GM18517 (cell line): Measurements from ENCODE around the gene VKORC1L1.
"Not testable (repeated sequence)": the region's sequence is repeated elsewhere in the genome, so short reads cannot be mapped to it uniquely, and the experiment has no call there.

Experiments
- ATAC-seq: cut with Tn5 transposase; IDR thresholded peaks from one replicate; pipeline ENCODE4 v1.9.1; 2021; ENCODE audit warnings: mild to moderate bottlenecking, moderate library complexity; ENCODE audit not compliant: unreplicated experiment

The VKORC1L1 gene

DNA sequence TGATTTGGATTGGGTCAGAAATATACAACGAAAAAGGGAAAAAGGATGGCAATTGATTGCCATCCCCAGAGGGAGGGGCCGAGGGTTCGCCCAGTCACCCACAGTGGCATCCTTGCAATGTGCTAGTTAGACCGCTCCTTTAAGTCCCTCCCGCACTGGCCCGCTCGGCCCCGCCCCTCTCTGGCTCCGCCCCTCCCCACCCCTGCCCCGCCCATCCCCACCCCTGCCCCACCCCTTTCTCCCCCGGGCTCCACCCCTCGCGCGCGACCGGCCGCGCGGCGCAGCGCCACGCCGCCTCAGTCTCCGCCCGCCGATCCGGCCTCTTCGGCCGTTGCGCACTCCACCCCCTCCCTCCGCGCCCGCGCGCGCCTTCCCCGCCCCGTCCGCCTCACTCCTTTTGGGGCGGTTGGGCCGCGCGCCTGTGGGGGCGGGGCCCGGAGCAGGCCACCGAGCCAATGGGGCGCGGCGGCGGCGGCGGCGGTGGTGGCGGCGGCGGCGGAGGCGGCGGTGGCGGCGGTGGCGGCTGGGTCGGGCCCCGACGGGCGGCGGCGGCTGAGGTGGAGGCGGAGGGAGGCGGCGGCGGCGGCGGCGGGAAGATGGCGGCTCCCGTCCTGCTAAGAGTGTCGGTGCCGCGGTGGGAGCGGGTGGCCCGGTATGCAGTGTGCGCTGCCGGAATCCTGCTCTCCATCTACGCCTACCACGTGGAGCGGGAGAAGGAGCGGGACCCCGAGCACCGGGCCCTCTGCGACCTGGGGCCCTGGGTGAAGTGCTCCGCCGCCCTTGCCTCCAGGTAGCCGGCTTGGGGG lies at the start of gene VKORC1L1:
Gene VKORC1L1, plus strand, starts transcription at position 299 of the 806 bp plus-strand sequence. Its CDS starts 298 bp downstream, at position 597.
- ATAC-seq: peak; percentile 66

DNA sequence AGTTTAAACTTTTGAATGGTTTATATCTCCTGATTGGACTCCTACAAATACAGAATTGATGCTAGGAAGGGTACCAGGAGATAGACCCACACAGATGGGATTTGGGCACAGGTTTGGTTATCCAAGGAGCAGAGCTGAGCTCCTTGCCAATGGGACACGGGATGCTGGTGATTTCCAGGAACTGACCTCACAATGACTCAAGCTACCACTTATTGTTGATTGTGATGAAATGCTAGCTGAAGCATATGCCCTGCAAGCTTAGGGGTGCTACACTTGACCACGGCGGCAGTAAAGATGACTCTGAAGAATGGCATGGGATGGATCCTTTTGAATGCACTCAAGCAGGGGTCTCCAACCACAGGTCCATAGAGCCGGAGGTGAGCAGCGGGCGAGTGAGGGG lies 45.5 kb upstream of the VKORC1L1 start:
- no peak for ATAC-seq

DNA sequence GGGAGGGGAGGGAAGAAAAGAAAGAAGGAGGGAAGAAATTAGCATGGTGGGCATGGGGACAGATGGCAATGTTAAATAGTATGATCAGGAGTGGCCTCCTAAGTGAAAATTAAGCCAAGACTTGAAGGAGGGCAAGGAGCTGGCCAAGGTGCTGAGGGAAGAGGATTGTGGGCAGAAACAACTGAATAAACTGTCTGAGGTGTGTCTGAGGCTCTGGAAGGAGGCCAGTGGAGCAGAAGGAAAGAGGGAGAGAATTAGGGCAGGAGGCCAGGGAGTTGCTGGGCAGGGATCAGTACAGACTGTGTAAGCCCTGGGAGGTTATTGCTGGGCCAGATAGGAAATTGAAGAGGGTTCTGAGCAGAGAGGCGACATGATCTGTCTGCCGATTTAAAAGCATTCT lies 40.6 kb upstream of the VKORC1L1 start:
- no peak for ATAC-seq

DNA sequence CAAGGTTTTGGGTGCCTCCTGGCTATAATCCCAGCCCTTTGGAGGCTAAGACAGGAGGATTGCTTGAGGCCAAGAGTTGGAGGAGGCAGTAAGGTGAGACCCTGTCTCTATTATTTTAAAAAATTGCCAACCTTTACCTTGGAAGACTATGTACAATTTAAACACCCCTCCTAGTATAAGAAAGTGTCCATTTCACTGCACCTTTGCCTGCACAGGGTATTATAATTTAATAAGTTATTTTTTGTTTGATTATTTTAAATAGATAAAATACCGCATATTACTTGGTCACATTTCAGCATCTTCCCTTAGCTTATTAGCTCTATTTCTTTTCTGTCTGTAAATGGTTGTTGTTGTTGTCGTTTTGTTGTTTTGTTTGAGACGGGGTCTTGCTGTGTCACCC lies 36.2 kb upstream of the VKORC1L1 start:
- ATAC-seq: not testable (repeated sequence)

DNA sequence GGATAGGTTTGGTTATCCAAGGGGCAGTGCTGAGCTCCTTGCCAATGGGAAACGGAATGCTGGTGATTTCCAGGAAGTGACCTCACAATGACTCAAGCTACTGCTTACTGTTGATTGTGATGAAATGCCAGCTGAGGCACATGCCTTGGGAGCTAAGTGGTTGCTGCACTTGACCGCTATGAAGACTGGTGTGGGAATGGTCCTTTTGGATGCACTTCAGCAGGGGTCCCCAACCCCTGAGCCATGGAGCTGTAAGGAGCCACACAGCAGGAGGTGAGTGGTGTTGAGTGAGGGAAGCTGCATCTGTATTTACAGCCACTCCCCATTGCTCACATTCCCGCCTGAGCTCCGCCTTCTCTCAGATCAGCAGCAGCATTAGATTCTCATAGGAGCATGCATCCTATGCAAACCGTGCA lies 35.3 kb upstream of the VKORC1L1 start:
- not testable (repeated sequence) for ATAC-seq

DNA sequence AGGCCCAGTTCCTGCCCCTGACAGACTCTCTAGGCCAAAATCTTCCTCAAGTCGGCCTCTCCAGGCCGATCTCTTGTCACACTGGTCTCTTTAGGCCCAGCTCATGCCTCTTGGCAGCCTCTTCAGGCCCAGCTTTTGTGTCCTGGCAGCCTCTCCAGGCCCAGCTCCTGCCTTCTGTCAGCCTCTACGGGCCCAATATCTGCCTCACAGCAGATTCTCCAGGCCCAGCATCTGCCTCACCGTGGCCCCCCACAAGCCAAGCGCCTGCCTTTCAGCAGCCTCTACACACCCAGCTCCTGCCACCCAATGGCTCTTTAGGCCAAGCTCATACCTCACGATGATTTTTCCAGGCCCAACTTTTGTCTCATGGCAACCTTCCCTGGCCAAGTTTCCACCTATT lies 33.0 kb upstream of the VKORC1L1 start:
- ATAC-seq: no peak

DNA sequence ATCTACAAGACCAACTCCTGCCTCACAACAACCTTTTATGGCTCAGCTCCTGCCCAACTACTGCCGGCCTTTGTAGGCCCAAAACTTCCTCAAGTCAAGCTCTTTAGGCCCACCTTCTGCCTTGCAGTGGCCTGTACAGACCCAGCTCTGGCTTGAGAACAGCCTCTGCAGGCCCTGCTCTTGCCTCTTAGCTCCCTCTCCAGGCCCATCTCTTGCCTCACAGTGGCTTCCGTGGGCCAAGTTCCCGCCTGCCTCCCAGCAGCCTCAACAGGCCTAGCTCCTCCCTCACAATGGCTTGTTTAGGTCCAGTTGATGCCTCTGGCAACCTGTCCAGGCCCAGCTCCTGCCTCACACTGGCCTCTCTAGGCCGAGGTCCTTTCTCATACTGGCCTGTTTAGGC lies 32.4 kb upstream of the VKORC1L1 start:
- no peak for ATAC-seq

DNA sequence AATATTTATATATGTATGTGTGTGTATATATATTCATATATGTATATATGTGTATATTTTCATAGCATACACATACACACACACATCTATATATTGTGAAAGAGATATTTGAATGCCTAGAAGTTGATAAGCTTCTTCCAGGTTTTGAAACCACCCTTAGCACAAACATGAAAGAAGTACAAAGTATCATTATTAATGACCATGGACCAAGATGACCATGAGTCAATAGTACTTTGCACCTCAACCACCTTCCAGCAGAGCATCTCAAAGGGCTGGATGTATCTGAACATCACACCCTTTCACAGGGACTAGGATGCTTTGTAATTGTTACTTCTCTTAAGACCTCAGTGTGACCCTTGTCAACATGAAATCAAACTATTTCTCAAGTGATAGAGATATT lies 29.3 kb upstream of the VKORC1L1 start:
- ATAC-seq: not testable (repeated sequence)

DNA sequence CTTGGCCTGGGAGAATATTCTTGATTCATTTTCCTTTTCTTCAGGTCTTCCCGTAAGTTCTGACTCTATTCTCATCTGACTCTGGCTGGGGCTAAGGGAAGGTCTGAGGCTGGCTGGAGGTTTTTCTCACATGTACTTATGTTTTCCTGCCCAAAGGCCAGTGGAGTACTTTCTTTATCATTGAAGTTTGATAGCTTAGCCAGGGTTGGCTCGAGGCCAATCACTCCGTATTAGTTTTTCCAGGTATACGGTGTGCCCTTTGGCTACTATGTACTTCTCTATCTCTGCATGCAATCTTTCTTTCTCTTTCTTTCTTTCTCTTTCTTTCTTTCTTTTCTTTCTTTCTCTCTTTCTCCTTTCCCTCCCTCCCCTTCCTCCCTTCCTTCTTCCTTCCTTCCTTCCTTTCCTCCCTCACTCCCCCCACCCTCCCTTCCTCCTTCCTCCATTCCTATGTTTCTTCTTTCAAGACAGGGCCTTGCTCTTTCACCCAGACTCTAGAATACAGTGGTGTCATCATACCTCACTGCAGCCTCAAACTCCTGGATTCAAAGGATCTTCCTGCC lies 26.8 kb upstream of the VKORC1L1 start:
- ATAC-seq: no peak

DNA sequence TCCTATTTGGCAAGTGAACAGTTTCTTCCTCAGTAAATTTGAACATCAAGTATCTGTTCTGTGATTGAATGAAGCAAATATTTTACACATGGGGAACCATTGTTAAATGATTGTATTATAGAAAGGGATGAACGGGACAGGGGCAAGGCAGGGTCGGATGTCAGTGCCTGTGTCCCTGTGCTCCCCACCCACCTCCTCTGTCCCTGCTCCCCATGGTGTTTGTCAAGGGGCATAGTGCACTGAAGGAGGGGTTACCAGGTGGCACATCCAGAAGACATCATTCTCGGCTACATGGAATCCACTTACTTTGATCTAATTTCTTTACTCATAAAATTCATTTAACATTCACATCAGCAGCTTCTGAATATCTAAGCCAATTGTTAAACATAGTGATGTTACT lies 19.4 kb upstream of the VKORC1L1 start:
- ATAC-seq: not testable (repeated sequence)

DNA sequence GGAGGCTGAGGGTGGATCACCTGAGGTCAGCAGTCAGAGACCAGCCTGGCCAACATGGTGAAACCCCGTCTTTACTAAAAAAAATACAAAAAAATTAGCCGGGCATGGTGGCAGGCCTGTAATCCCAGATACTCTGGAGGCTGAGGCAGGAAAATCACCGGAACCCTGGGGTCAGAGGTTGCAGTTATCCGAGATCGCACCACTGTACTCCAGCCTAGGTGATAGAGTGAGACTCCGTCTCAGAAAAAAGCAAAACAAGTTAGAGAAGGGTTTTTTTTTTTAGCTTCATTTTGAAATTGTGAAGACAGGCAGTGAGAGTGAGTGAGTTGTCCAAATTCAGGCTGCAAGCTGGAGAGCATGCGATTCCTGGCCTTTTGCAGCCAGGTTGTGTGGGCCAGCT lies 19.0 kb upstream of the VKORC1L1 start:
- ATAC-seq: not testable (repeated sequence)

DNA sequence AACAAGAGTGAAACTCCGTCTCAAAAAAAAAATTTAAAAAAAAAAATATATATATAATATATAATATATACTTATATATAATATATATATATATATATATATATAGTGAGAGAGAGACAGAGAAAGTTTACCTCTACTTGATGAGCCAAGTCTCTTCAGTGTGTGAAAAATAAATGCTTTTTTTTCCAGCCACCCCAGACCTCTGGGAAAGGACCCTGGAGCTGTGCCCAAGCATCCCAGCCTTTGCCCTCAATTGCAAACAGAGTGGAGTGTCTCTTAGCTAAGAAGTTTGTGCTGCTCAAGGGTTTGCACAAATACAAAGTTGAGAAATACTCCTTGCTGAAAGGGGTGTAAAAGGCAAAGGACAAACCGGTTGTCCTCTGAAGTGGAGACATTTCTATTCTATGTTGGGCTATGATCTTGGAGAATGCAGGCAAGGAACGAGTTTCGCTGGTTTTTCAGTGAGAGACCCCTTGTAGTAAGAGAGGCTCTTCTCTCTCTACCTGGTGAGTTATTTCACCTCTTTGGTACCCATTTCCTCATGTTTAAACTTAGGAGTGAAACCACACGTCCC lies 15.5 kb upstream of the VKORC1L1 start:
- ATAC-seq: not testable (repeated sequence)

DNA sequence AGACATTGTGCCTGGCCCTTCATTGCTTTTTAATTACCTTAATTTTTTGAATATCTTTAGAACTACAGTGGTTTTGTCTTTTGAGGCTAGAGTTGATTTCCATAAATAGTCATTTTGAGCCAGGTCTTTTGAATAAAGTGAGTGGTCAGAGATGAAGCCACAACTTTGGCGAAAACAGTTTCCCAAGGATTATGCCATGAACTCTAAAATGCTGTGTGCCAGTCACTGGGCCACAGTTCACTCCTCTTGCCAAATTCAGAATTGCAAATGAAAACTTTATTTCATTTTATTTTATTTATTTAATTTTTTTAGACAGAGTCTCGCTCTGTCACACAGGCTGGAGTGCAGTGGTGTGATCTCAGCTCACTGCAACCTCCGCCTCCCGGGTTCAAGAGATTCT lies 14.2 kb upstream of the VKORC1L1 start:
- not testable (repeated sequence) for ATAC-seq

DNA sequence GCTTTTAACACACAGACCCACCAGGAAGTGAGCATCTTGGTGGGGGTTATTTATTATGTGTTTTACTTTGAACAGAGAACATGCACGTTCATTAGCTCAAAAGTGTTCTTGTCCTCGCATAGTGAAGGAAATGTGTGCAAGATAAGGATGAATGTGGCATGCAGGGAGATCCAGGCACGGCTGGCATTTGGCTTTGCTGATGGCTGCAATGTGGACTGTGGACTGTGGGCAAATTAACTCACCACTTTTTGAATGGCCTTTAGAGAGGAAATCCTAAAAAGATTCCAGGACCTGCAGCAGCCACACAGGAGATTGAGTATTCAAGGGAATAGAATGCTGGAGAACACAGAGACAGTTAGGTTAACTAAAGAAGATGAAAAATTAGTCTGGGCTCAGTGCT lies 6.6 kb upstream of the VKORC1L1 start:
- not testable (repeated sequence) for ATAC-seq

DNA sequence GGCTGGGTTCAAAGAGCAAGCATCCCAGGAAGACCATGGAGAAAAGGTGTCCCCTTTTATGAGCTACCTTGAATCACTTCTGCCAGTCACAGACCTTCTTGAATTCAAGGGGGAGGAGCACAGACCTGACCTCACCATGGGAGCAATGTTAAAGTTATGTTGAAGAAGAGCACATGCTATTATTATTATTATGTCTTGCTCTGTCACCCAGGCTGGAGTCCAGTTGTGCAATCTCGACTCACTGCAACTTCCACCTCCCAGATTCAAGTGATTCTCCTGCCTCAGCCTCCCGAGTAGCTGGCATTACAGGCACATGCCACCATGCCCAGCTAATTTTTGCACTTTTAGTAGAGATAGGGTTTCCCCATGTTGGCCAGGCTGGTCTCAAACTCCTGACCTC lies 5.2 kb upstream of the VKORC1L1 start:
- not testable (repeated sequence) for ATAC-seq

DNA sequence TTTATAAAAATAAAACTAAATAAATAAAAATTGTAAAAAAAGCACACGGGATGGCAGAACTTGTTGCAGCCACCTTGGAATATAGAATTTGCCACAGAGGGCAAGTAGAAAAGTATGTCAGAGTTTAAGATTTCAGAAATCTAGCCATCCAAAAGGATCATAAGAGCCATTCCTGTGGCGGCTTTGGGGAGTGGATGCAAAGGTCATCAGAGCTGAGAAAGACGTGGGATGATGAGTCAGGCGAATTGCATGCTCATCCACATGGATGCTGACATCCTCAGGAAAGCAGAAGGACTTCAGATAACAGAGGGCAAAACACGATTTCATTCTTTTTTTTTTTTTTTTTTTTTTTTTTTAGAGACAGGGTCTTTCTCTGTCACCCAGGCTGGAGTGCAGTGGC lies 3.6 kb upstream of the VKORC1L1 start:
- ATAC-seq: not testable (repeated sequence)

DNA sequence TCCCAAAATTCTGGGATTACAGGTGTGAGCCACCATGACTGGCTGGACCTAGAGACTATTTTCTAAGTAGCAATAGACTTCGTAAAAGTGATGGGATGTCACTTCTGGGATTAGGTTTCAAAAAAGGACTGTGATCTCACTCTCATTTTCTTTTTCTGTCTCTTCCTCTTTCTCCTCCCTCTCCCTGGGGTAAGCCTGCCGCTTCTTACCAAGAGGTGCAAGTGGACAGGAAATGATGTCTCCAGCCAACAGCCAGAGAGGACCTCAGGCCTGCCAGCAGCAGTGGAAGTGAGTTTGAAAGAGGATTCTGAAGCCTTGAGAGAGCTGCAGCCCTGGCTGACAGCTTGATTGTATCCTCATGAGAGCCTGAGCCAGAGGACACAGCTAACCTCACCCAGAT lies 1.4 kb upstream of the VKORC1L1 start:
- not testable (repeated sequence) for ATAC-seq

DNA sequence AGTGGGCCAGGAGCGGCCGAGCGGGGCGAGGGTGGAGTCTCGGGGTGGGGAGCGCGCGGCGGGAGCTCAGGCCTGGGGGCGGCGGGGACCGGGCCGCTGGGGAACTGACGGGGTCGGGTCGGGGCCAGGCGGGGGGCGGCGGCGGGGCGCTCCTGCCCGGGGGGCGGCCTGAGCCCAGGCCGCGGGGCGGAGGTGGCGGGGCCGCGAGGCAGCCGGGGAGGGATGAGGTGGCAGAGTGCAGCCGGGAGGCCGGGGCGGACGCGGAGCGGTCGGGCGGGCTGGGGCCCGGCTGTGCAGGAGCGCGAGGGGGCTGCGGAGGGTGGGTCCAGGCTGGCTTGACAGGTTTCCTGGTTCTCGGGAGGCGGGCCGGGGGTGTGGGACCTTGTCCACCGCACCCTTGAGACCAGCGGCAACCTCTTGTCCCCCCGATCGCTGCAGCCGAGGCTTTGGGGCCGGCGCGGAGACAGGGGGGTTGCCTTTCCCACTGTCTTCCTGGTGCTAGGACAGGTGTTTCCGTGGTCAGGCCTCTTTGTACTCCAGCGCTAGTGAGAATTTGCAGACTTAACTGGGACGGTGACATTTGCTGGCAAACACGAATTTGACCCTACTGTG lies 814 bp downstream of the VKORC1L1 start:
- ATAC-seq: peak; percentile 6

DNA sequence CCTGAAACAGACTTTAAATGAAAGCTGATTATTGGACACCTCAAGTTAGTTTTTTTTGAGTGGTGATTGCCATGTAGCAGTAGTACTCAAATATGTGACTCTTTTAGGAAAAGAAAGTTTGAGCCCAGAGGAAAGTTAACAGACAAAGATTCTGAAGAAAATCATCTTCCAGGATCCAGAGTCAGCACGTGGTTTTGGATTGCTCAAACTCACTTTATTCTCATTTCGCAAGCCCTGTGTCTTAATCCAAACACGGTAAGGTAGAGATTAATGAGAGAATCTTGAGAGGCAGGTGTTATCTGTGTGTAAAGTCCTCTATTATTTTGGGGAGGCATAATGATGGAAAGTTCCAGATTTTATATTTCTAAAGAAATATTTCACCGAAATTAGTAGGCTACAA lies 2.8 kb downstream of the VKORC1L1 start:
- not testable (repeated sequence) for ATAC-seq

DNA sequence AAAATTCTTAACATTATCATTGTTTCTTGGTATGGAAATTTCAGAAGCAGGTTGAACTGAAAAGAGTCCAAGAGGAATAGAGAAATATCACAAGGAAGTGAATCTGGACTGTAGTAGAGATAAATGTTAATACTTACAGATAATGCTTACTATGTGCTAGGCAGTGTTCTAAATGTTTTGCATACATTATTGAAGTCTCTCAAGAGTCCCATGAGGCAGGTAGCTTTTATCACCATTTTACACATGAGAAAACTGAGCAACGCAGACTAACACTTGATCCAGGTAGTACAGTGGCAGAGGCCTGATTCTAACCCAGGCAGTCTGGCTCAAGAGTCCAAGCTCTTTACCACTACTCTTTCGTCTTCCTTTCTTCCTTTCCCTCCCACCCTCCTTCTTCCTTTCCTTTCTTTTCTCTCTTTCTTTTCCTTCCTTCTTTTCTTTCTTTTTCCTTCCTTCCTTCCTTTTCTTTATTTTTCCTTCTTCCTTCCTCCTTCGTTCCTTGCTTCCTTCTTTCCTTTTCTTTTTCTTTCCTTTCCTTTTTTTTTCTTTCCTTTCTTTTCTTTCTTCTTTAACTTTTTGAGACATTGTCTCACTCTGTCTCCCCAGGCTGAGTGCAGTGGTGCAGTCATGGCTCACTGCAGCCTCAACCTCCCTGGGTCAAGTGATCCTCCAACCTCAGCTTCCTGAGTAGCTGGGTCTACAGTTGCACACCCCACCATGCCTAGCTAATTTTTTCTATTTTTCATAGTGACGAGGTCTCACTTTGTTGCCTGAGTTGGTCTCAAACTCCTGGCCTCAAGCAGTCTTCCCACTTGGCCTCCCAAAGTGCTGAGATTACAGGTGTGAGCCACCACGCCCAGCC lies 6.6 kb downstream of the VKORC1L1 start:
- ATAC-seq: not testable (repeated sequence)

DNA sequence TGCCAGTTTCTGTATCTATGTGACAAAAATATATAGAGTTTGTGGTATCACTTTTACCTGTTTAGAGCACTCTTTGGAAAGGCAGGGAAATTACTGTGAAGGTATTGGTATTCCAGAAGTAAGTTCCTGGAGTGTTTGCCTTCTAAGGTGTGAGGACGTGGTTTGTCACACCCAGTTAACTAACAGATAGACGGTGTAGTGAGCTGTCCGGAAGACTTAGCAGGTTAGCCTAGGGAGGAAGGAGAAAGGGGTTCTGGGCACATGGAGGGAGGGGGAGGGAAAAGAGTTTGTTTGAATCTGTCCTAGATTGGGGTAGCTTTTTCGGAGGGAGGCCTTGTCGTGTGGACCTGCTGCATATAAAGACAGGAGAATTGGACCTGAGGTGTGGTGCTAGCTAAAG lies 7.4 kb downstream of the VKORC1L1 start:
- ATAC-seq: not testable (repeated sequence)
